ENCODE measurements around the gene ZFP3. TPM values are rescaled to one million over a fixed set of nuclear protein-coding genes. Genes with fewer than 3 reads are reported as not detected.
"Not testable (repeated sequence)": the region's sequence is repeated elsewhere in the genome, so short reads cannot be mapped to it uniquely, and the experiment has no call there.

Gene ZFP3
- total RNA-seq, 1 donor from 2014 or later: 0.98 TPM

DNA sequence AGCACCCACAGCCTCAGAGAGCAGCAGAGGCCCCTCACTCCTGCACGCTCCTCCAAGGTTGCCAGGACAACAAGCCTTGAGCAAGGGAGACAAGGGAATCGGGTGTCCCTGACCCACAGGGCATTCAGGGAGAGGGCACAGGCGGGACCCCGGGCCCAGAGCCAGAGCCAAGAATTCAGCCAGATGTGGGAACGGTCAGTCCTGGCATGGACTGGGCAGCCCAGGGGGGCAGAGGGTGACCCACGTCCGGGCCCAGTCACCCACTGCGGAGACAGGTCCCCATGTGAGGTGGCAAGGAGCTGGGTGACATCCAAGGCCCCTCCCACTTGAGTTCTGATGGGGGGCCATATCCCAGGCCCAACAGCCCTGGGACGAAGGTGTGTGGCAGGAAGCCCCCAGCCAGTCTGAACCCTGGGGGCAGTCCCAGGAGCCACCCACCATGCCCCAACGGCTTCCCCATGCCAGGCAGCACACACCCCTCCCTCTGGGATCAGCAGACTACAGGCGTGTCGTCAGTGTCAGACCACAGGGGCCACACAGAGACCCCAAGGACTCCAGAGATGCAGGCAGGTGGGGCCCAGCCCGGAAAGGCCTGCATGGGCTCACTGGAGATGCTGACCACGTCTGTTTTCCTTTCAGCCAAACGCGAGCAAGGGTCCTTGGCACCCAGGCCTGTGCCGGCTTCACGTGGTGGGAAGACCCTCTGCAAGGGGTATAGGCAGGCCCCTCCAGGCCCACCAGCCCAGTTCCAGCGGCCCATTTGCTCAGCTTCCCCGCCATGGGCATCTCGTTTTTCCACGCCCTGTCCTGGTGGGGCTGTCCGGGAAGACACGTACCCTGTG is 60.6 kb downstream of the ZFP3 start:
- DNase-seq (ENCODE audit: low spot score, unreplicated experiment): no peak
- Mint-ChIP-seq H3K9me3 (ENCODE audit: low read depth) (no peaks in the 10 kb centered on the region), H3K4me1 (ENCODE audit: low read depth) (no peaks in the 10 kb centered on the region), H3K4me3 (ENCODE audit: low read depth) (no peak overlapping the region), H3K27me3 (no peaks in the 10 kb centered on the region), H3K27ac (peak overlapping the region; percentile 84), H3K36me3 (ENCODE audit: insufficient read depth) (no peaks in the 10 kb centered on the region)
- TF ChIP-seq, protein P1, sequence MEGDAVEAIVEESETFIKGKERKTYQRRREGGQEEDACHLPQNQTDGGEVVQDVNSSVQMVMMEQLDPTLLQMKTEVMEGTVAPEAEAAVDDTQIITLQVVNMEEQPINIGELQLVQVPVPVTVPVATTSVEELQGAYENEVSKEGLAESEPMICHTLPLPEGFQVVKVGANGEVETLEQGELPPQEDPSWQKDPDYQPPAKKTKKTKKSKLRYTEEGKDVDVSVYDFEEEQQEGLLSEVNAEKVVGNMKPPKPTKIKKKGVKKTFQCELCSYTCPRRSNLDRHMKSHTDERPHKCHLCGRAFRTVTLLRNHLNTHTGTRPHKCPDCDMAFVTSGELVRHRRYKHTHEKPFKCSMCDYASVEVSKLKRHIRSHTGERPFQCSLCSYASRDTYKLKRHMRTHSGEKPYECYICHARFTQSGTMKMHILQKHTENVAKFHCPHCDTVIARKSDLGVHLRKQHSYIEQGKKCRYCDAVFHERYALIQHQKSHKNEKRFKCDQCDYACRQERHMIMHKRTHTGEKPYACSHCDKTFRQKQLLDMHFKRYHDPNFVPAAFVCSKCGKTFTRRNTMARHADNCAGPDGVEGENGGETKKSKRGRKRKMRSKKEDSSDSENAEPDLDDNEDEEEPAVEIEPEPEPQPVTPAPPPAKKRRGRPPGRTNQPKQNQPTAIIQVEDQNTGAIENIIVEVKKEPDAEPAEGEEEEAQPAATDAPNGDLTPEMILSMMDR (IDR thresholded peaks at IDR 0.05; ENCODE audit: unreplicated experiment): no peak

DNA sequence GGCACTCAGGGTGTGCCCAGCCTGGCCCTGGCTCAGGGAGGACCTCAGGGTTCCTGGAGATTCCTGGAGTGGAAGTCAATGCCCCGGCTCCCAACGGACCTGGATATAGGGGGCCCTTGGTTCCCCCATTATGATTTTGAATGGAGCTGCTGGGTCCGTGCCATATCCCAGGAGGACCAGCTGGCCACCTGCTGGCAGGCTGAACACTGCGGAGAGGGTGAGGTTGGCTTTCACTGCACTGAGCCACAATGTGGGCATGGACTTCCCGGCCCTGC is 61.1 kb downstream of the ZFP3 start:
- Mint-ChIP-seq H3K27me3 (no peaks in the 10 kb centered on the region), H3K4me3 (ENCODE audit: low read depth) (no peak overlapping the region), H3K27ac (no peak overlapping the region), H3K4me1 (ENCODE audit: low read depth) (no peaks in the 10 kb centered on the region), H3K36me3 (ENCODE audit: insufficient read depth) (no peaks in the 10 kb centered on the region), H3K9me3 (ENCODE audit: low read depth) (no peaks in the 10 kb centered on the region)
- TF ChIP-seq, protein P1 (IDR thresholded peaks at IDR 0.05; ENCODE audit: unreplicated experiment): no peak
- no peak for DNase-seq (ENCODE audit: low spot score, unreplicated experiment)

DNA sequence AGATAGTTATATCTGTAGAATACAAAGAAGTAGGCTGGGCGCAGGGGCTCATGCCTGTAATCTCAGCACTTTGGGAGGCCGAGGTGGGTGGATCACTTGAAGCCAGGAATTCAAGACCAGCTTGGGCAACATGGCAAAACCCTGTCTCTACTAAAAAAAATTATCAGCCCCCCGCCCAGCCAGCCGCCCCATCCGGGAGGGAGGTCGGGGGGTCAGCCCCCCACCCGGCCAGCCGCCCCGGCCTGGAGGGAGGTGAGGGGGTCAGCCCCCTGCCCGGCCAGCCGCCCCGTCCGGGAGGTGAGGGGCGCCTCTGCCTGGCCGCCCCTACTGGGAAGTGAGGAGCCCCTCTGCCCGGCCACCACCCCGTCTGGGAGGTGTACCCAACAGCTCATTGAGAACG is 64.6 kb downstream of the ZFP3 start:
- not testable (repeated sequence) for H3K36me3 Mint-ChIP-seq (ENCODE audit: insufficient read depth)

More for the DNA sequence above, 64.6 kb downstream of the ZFP3 start:
- not testable (repeated sequence) for DNase-seq (ENCODE audit: low spot score, unreplicated experiment); H3K27ac Mint-ChIP-seq; H3K4me1 Mint-ChIP-seq (ENCODE audit: low read depth); H3K9me3 Mint-ChIP-seq (ENCODE audit: low read depth); H3K27me3 Mint-ChIP-seq; H3K4me3 Mint-ChIP-seq (ENCODE audit: low read depth)

Other genes with a start within 250 kb of the ZFP3 start
- gene MINK1, start 245.1 kb upstream of the ZFP3 start, total RNA-seq: 139 and 145 TPM in 2 replicates
- gene C17orf107, start 178.9 kb upstream of the ZFP3 start, total RNA-seq: 3.6 and 3.7 TPM in 2 replicates
- 0.31 and 0.36 TPM in 2 replicates for gene CHRNE, start 175.4 kb upstream of the ZFP3 start, total RNA-seq
- not detected in 2 replicates for gene GP1BA, start 146.2 kb upstream of the ZFP3 start, total RNA-seq
- gene SLC25A11, start 138.4 kb upstream of the ZFP3 start, total RNA-seq: 46.8 and 47.4 TPM in 2 replicates
- gene RNF167, start 138.2 kb upstream of the ZFP3 start, total RNA-seq: 97.4 and 106 TPM in 2 replicates
- gene PFN1, start 129.9 kb upstream of the ZFP3 start, total RNA-seq: 372 and 404 TPM in 2 replicates
- 23.4 and 25.8 TPM in 2 replicates for gene ENO3, start 127.3 kb upstream of the ZFP3 start, total RNA-seq
- 70.3 and 71.4 TPM in 2 replicates for gene SPAG7, start 110.7 kb upstream of the ZFP3 start, total RNA-seq
- gene CAMTA2, start 90.8 kb upstream of the ZFP3 start, total RNA-seq: 34.1 and 34.2 TPM in 2 replicates
- gene INCA1, start 80.9 kb upstream of the ZFP3 start, total RNA-seq: 2.8 and 3.3 TPM in 2 replicates
- 104 and 111 TPM in 2 replicates for gene KIF1C, start 80.5 kb upstream of the ZFP3 start, total RNA-seq
- not detected in 2 replicates for gene SLC52A1, start 43.0 kb upstream of the ZFP3 start, total RNA-seq
- gene ZNF232, start 33.4 kb downstream of the ZFP3 start, total RNA-seq: 51.1 and 56.3 TPM in 2 replicates
- 0.80 and 0.84 TPM in 2 replicates for gene USP6, start 37.6 kb downstream of the ZFP3 start, total RNA-seq
- 23.8 and 26.1 TPM in 2 replicates for gene ZNF594, start 113.4 kb downstream of the ZFP3 start, total RNA-seq
- gene SCIMP, start 156.4 kb downstream of the ZFP3 start, total RNA-seq: not detected in 2 replicates
- 46.2 and 50.1 TPM in 2 replicates for gene RABEP1, start 203.8 kb downstream of the ZFP3 start, total RNA-seq

All from progenitor cell of endocrine pancreas (in vitro differentiated cells).